Mucosa of descending colon (tissue), 3 donors: Measurements from ENCODE around the gene VEGFC. TPM values are rescaled to one million over a fixed set of nuclear protein-coding genes. Genes with fewer than 3 reads are reported as not detected.

ENCODE experiments used
- ATAC-seq: fragments of 200-7000 bp; cut with Tn5 transposase; one replicate; pipeline ENCODE4 v1.9.1; 2020; ENCODE audit warnings: mild to moderate bottlenecking, moderate library complexity
- DNase-seq, 3 donors: peaks; one replicate each; pipeline ENCODE4 v3.0.0-alpha.2; 2020
- H3K36me3 ChIP-seq: fragments of 200-600 bp; one replicate; pipeline ENCODE4 v1.8.0; 2021; ENCODE audit warnings: low read depth, mild to moderate bottlenecking
- H3K4me1 ChIP-seq: fragments of 200-600 bp; one replicate; pipeline ENCODE4 v1.8.0; 2021; ENCODE audit warnings: low read depth, mild to moderate bottlenecking
- H3K4me3 ChIP-seq: fragments of 200-600 bp; one replicate; pipeline ENCODE4 v1.8.0; 2021; ENCODE audit warnings: mild to moderate bottlenecking
- H3K9me3 ChIP-seq: fragments of 200-600 bp; one replicate; pipeline ENCODE4 v1.8.0; 2021; ENCODE audit warnings: mild to moderate bottlenecking
- intact Hi-C, 2 donors: fragments of 100-400 bp; cut with DNase I in 1 of 2; cut with micrococcal nuclease in 1 of 2; formaldehyde crosslinking; loops; one replicate each; pipeline versions ENCODE4 v1.11.0 to v1.11.1; 2022; cut with DNase I, micrococcal nuclease
- total RNA-seq, 3 donors: library from RNA; stranded (reverse); fragmentation: NEBNext Ultra II Directional in 2 of 3; extraction: Animal tissue kit (Norgen Biotek cat#: 25700) in 2 of 3; gene quantifications; one replicate each; pipeline versions ENCODE4 v1.2.1 to v1.2.4, GENCODE V29; 2021 to 2023
- TF ChIP-seq, protein P1 (sequence below): fragments of 200-600 bp; IDR thresholded peaks from one replicate; pipeline ENCODE4 v1.8.0; 2022; ENCODE audit warnings: antibody characterized with exemption, mild to moderate bottlenecking
- donor health status: DM: no; HTN: no; CAD: no; lungs with moderate emphysema.
- donor health status: DM: no; HTN: no; CAD: no.
- donor health status: DM: no; HTN: yes; CAD: no.

Gene VEGFC
- total RNA-seq, 3 donors from 2014 or later = 1.2 to 5.3 (median 3.4) TPM

DNA sequence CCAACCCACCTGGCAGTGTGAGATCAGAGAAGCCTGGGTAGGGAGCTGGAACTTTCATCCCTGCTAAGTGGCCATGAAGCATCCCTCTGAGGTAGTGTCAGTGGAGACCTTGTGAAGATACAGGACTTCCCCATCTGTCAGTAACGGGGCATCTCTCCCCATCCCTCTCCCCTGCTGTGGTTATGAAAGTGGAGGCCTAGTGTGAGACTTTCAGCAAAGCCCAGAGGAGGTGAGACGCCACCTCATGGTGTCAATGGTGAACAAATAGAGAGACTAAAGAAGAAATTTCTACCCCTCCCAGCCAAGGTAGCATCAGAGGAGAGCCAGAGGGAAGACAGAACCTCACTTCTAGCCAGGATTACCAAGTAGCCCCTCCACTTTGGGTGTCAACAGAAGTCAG is 150.2 kb downstream of the VEGFC start:
- DNase-seq = no peak
- H3K4me1 ChIP-seq = no peaks in the 10 kb centered on the region
- H3K36me3 ChIP-seq = no peaks in the 10 kb centered on the region
- TF ChIP-seq, protein P1, sequence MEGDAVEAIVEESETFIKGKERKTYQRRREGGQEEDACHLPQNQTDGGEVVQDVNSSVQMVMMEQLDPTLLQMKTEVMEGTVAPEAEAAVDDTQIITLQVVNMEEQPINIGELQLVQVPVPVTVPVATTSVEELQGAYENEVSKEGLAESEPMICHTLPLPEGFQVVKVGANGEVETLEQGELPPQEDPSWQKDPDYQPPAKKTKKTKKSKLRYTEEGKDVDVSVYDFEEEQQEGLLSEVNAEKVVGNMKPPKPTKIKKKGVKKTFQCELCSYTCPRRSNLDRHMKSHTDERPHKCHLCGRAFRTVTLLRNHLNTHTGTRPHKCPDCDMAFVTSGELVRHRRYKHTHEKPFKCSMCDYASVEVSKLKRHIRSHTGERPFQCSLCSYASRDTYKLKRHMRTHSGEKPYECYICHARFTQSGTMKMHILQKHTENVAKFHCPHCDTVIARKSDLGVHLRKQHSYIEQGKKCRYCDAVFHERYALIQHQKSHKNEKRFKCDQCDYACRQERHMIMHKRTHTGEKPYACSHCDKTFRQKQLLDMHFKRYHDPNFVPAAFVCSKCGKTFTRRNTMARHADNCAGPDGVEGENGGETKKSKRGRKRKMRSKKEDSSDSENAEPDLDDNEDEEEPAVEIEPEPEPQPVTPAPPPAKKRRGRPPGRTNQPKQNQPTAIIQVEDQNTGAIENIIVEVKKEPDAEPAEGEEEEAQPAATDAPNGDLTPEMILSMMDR = no peak
- no peak overlapping the region for H3K4me3 ChIP-seq
- no peak for ATAC-seq
- H3K9me3 ChIP-seq = no peaks in the 10 kb centered on the region
- intact Hi-C loops = no loop called here

DNA sequence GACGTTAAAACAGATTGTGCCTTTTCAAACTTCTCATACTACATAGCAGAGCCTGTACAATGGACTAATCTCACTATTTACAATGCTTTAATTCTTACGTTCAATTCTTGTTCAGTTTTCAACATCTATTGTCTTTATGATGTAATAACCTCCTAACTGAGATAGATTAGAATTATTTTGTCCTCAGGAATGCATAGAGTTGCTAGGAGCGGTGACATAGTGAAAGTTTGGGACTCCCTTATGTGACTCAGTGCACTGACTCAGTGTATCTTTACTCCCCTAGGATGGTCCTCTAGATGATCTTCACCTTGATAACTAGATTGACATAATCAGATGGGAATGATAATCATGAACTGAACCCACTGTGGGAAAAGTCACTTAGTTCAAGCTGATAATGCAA is 151.5 kb downstream of the VEGFC start:
- H3K4me3 ChIP-seq = no peak overlapping the region
- TF ChIP-seq, protein P1 = no peak
- no peak for ATAC-seq
- intact Hi-C loops = no loop called here
- H3K36me3 ChIP-seq = no peaks in the 10 kb centered on the region
- H3K4me1 ChIP-seq = no peaks in the 10 kb centered on the region
- H3K9me3 ChIP-seq = no peaks in the 10 kb centered on the region
- DNase-seq = no peak

DNA sequence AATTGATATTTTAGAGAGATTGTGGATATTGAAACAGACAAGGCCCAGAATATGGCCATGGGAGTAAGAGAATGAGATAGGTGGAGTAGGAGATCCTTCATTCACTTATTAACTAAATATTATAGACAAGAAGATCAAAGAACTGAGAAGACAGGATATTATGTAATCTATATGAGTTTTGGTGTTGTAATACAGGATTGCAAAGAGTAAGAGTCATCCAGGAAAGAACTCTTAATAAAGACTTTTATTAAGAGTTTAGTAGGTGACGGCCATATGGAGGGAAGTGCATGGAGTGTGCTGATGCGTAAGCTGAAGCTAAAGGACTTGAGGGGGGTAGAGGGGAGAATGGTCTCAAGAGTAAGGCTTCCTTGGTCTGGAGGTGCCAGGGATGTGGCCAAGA is 153.7 kb downstream of the VEGFC start:
- intact Hi-C loops = no loop called here
- H3K9me3 ChIP-seq = no peaks in the 10 kb centered on the region
- DNase-seq (no peak), ATAC-seq (no peak)
- TF ChIP-seq, protein P1 = no peak
- no peaks in the 10 kb centered on the region for H3K4me1 ChIP-seq
- H3K36me3 ChIP-seq = no peaks in the 10 kb centered on the region
- H3K4me3 ChIP-seq = no peak overlapping the region

DNA sequence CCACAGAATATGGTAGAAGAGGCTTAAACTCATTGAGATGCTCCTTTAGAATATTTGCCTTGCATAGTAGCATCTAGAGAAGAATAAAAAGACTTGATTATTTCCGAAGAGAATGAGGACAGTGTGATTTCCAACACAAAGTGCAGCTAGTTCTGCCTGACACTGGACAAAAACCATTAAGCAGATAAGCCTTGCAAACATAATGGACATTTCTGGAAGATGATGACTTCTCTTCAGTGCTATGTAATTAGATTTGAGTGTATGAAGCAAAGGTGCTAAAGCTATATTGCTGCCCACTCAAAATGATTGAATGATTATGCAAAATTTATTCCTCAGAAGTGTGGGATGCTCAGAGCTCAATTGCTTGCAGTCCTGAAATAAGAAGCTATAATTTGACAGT is 156.4 kb downstream of the VEGFC start:
- Histone ChIP-seq H3K4me1 (no peaks in the 10 kb centered on the region), H3K36me3 (no peaks in the 10 kb centered on the region), H3K9me3 (no peaks in the 10 kb centered on the region), H3K4me3 (no peak overlapping the region)
- ATAC-seq (no peak), DNase-seq (no peak)
- TF ChIP-seq, protein P1 = no peak
- intact Hi-C loops = no loop called here

DNA sequence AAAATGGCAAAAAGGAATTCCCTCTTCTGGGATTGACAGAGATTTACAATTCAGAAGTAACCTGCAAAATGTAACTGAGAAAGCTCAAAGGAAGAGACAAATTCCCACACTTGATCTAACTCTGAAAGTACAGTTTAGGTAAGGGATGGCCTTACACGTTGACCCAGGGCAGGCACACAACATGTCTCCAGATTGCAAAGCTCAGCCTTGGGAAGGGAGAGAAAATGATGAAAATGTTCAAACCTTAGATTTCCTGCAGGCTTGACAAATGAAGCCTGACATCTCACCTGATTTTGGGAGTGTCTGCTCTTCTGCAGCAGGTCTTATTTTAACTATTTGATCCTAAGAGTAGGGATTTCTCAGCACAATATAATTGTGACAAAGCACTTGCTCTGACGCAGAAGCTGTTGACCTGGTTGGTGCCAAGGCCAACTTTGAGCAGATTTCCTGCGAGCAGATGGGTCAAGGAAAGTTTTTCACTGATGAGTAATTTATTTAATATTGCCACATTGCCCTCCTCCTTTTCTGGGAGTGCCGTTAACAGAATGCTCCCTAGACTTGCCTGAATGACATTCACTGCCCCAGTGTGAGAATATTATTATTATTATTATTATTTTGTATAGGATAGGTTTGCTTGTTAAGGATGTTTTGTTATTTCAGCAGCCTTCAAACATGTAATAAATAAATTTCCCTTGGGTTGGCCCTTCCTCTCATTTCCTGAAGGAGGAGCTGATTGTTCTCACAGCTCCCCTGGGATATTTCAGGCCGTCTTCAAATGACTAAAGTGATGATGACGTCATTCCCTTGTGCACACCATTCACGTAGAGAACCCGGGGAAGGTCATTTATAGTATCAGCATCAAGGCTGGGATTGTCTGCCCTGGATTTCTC is 157.1 kb downstream of the VEGFC start:
- TF ChIP-seq, protein P1 = no peak
- DNase-seq = no peak
- intact Hi-C loops = no loop called here

More for the DNA sequence above, 157.1 kb downstream of the VEGFC start:
- Histone ChIP-seq H3K9me3 (no peaks in the 10 kb centered on the region), H3K4me3 (no peak overlapping the region), H3K36me3 (no peaks in the 10 kb centered on the region), H3K4me1 (no peaks in the 10 kb centered on the region)
- ATAC-seq = no peak
